HFFc6 (cell line): Measurements from ENCODE around the gene C1QC. TPM values are rescaled to one million over a fixed set of nuclear protein-coding genes. Genes with fewer than 3 reads are reported as not detected.

Source experiments
- DNase-seq: peaks from one replicate; pipeline ENCODE4 v3.0.0-alpha.2; 2018
- H3K27ac Mint-ChIP-seq: 2 replicates; pipeline ENCODE4 v1.8.0; 2020; ENCODE audit warnings: mild to moderate bottlenecking, mixed read lengths
- H3K27me3 Mint-ChIP-seq: 2 replicates; pipeline ENCODE4 v1.8.0; 2021; ENCODE audit warnings: mild to moderate bottlenecking, moderate library complexity, mixed read lengths; ENCODE audit not compliant: insufficient read depth
- H3K36me3 Mint-ChIP-seq: 2 replicates; pipeline ENCODE4 v1.8.0; 2021; ENCODE audit warnings: low read depth, mixed read lengths
- H3K4me1 Mint-ChIP-seq: 2 replicates; pipeline ENCODE4 v1.8.0; 2020; ENCODE audit warnings: low read depth, mixed read lengths
- H3K4me3 Mint-ChIP-seq: 2 replicates; pipeline ENCODE4 v1.8.0; 2020; ENCODE audit warnings: mild to moderate bottlenecking, moderate library complexity, mixed read lengths
- H3K9me3 Mint-ChIP-seq: 2 replicates; pipeline ENCODE4 v1.8.0; 2020; ENCODE audit warnings: mild to moderate bottlenecking, mixed read lengths
- total RNA-seq, 6 experiments: library from RNA; stranded (reverse); fragmentation: NEBNext Ultra II Directional; extraction: Animal tissue kit (Norgen Biotek cat#: 25700); gene quantifications; 2 replicates in 1 of 6; 3 replicates in 5 of 6; pipeline ENCODE4 v1.2.3, GENCODE V29; 2021
- TF ChIP-seq, protein P1 (sequence below): fragments of 200-600 bp; sonication (generic); IDR thresholded peaks from 2 replicates; pipeline ENCODE4 v1.5.0; 2021; ENCODE audit warnings: antibody characterized with exemption, mild to moderate bottlenecking

C1QC gene
- total RNA-seq, 6 experiments from 2014 or later, result not detected

DNA sequence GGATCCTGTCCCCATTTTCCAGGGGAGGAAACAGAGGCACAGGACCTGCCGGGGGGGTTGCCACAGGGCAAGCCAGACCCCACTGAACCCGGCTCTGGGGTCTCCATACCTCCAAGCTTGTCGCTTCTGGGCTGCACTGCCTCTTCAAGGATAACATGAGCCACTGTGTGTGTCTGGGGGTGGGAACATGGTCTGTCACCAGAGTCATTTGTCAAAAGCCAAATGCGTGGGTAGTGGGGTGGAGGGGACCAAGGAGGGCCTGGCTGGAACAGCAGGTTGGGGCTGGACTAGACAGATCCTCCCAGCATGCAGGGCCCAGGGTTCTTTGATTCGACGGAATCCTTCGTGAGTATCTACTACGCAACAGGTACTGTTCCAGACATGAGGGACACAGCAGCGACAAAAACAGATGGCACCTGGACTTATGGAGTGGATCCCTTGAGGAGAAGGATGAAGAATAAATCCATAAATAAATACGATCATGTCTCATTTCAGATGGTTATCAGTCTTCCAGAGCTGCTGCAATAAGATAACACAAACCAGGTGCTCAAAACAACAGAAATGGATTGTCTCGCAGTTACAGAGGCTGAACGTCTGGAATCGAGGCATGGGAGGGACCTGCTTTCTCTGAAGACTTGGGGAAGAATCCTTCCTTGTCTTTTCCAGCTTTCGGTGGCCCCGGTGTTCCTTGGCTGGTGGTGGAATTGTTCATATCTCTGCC, 38.3 kb downstream of the C1QC start:
- Mint-ChIP-seq H3K4me1 (peaks cover 18% of the 10 kb centered on the region), H3K27ac (no peak overlapping the region), H3K36me3 (no peaks in the 10 kb centered on the region), H3K27me3 (peaks cover 13% of the 10 kb centered on the region), H3K4me3 (no peak overlapping the region), H3K9me3 (no peaks in the 10 kb centered on the region)
- TF ChIP-seq, protein P1, sequence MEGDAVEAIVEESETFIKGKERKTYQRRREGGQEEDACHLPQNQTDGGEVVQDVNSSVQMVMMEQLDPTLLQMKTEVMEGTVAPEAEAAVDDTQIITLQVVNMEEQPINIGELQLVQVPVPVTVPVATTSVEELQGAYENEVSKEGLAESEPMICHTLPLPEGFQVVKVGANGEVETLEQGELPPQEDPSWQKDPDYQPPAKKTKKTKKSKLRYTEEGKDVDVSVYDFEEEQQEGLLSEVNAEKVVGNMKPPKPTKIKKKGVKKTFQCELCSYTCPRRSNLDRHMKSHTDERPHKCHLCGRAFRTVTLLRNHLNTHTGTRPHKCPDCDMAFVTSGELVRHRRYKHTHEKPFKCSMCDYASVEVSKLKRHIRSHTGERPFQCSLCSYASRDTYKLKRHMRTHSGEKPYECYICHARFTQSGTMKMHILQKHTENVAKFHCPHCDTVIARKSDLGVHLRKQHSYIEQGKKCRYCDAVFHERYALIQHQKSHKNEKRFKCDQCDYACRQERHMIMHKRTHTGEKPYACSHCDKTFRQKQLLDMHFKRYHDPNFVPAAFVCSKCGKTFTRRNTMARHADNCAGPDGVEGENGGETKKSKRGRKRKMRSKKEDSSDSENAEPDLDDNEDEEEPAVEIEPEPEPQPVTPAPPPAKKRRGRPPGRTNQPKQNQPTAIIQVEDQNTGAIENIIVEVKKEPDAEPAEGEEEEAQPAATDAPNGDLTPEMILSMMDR, result no peak
- no peak for DNase-seq

DNA sequence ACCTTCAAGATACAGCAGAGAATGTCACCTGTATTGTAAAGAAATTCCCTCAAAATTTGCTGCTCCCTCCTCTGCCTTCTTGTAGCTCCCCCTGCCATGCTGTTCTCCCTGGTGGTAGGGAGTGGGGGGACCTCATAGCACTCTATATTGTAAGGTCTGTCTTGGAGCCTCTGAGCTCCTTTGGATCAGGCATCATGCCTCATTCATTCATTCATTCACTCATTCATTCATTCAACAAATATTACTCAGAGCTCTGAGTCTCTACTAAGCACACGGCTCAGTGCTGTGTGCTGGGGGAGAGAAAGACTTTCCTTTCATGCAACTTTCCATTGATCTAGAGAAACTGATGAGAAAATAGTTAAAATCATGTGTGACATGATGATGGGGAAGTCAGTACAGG, 40.1 kb downstream of the C1QC start:
- Mint-ChIP-seq H3K4me1 (peaks cover 32% of the 10 kb centered on the region), H3K9me3 (no peaks in the 10 kb centered on the region), H3K36me3 (no peaks in the 10 kb centered on the region), H3K27ac (no peak overlapping the region), H3K27me3 (peaks cover 13% of the 10 kb centered on the region), H3K4me3 (no peak overlapping the region)
- TF ChIP-seq, protein P1, result no peak
- DNase-seq, result no peak

DNA sequence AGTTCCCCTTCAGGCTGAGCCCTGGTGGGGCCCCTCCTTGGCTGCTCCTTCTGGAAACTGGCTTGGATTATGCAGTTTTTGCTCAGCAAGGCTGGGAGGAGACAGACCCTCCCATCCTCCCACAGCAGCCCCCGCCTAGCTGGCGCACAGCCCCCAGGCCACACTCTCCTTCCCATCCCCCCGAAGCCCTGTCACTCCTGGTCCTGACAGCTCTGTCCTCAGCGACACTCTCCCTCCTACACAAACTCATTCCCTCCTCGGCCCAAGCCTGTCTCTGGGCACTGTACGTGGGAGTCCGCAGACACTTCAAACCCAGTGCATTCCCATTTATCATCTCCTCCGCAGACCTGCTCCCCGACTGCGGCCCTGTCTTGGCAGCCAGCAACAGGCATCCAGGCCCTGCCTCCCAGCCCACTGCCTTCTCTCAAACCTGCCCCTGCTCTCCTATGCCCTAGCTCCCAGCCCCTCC, 42.2 kb downstream of the C1QC start:
- Mint-ChIP-seq H3K36me3 (no peaks in the 10 kb centered on the region), H3K4me3 (peak overlapping the region; percentile 46; the same call in 1 of the 2 replicates), H3K27me3 (peaks cover 13% of the 10 kb centered on the region), H3K4me1 (peaks cover 51% of the 10 kb centered on the region), H3K9me3 (no peaks in the 10 kb centered on the region), H3K27ac (peak overlapping the region; percentile 71)
- TF ChIP-seq, protein P1, result no peak
- DNase-seq, result no peak

- Mint-ChIP-seq H3K4me3 (no peak overlapping the region), H3K27ac (no peak overlapping the region), H3K36me3 (no peaks in the 10 kb centered on the region), H3K4me1 (peaks cover 55% of the 10 kb centered on the region), H3K9me3 (no peaks in the 10 kb centered on the region), H3K27me3 (peaks cover 10% of the 10 kb centered on the region)
- TF ChIP-seq, protein P1, result no peak
- DNase-seq, result no peak
Measured at GRCh38 chr1:22687191-22687590, 43.8 kb downstream of the C1QC start.

- Mint-ChIP-seq H3K27ac (no peak overlapping the region), H3K4me1 (peaks cover 57% of the 10 kb centered on the region), H3K4me3 (peak overlapping the region; percentile 52), H3K36me3 (no peaks in the 10 kb centered on the region), H3K9me3 (no peaks in the 10 kb centered on the region), H3K27me3 (peaks cover 8% of the 10 kb centered on the region)
- TF ChIP-seq, protein P1, result no peak
- DNase-seq, result no peak
Measured at GRCh38 chr1:22688466-22688865, 45.0 kb downstream of the C1QC start.
